HepG2 (cell line): ENCODE results near the gene ZNHIT1. TPM values are rescaled to one million over a fixed set of nuclear protein-coding genes. Genes with fewer than 3 reads are reported as not detected.
A peak's percentile ranks its signal among the peaks of the same experiment; 100 is the strongest.

ENCODE experiments used
- AGO2 ChIP-seq: fragments of 200-400 bp; formaldehyde crosslinking; optimal IDR thresholded peaks from 2 replicates; pipeline ENCODE3; 2017; ENCODE audit warnings: mild to moderate bottlenecking, low read depth, low read length, moderate library complexity
- ARID4A ChIP-seq: sonication (generic); formaldehyde crosslinking; IDR thresholded peaks from 2 replicates; pipeline ENCODE4 v1.5.0; 2020; ENCODE audit warnings: mild to moderate bottlenecking, missing genetic modification reagents, borderline replicate concordance
- HNRNPH1 ChIP-seq: fragments of 200-400 bp; formaldehyde crosslinking; optimal IDR thresholded peaks from 2 replicates; pipeline ENCODE3; 2017; ENCODE audit warnings: mild to moderate bottlenecking, low read depth, low read length
- HOXA5 ChIP-seq: sonication (generic); formaldehyde crosslinking; IDR thresholded peaks from 2 replicates; pipeline ENCODE4 v1.4.0; 2020; ENCODE audit warnings: missing genetic modification reagents
- IRF2 ChIP-seq: IDR thresholded peaks from 2 replicates; pipeline ENCODE4 v1.6.1; 2018; ENCODE audit warnings: missing genetic modification reagents, missing compliant biosample characterization
- KDM4B ChIP-seq: sonication (generic); formaldehyde crosslinking; IDR thresholded peaks from 2 replicates; pipeline ENCODE4 v1.4.0; 2020; ENCODE audit warnings: missing genetic modification reagents
- LCORL ChIP-seq, 2 experiments: fragments of 450-650 bp in 1 of 2; sonication (generic) in 1 of 2; formaldehyde crosslinking in 1 of 2; IDR thresholded peaks; 2 replicates each; pipeline versions ENCODE4 v1.5.0 to v1.6.1; 2017 to 2020; ENCODE audit warnings: antibody characterized with exemption in 1 of 2, missing genetic modification reagents in 1 of 2
- MAZ ChIP-seq, 2 experiments: sonication (generic) in 1 of 2; formaldehyde crosslinking in 1 of 2; IDR thresholded peaks; 2 replicates each; pipeline versions ENCODE4 v1.5.0 to v1.6.1; 2012 to 2020; ENCODE audit warnings: low read depth in 2 of 2, mild to moderate bottlenecking in 2 of 2, borderline replicate concordance in 1 of 2, improper control_type of control experiment in 1 of 2, low read length in 1 of 2, missing genetic modification reagents in 1 of 2, moderate library complexity in 1 of 2
- NCOA1 ChIP-seq: sonication (generic); formaldehyde crosslinking; IDR thresholded peaks from 2 replicates; pipeline ENCODE4 v1.9.0; 2021; ENCODE audit warnings: missing genetic modification reagents
- RFXAP ChIP-seq: sonication (generic); formaldehyde crosslinking; IDR thresholded peaks from 2 replicates; pipeline ENCODE4 v1.4.0; 2020; ENCODE audit warnings: missing genetic modification reagents, borderline replicate concordance
- SAP130 ChIP-seq: IDR thresholded peaks from 2 replicates; pipeline ENCODE4 v1.6.1; 2016; ENCODE audit warnings: low read depth
- SP2 ChIP-seq: sonication (generic); formaldehyde crosslinking; IDR thresholded peaks from 2 replicates; pipeline ENCODE4 v1.5.1; 2020; ENCODE audit warnings: mild to moderate bottlenecking, missing genetic modification reagents
- WIZ ChIP-seq: sonication (generic); formaldehyde crosslinking; IDR thresholded peaks from 2 replicates; pipeline ENCODE4 v1.5.1; 2020; ENCODE audit warnings: mild to moderate bottlenecking, missing genetic modification reagents
- XBP1 ChIP-seq: sonication (generic); formaldehyde crosslinking; IDR thresholded peaks from 2 replicates; pipeline ENCODE4 v1.5.0; 2020; ENCODE audit warnings: missing genetic modification reagents
- polyA plus RNA-seq, 8 experiments: library from polyadenylated mRNA; depleted of rRNA in 3 of 8; stranded (reverse) in 7 of 8; unstranded in 1 of 8; fragments of >200 nt; fragmentation: Illumina TruSeq in 4 of 8; extraction: Trizol in 4 of 8; gene quantifications; 2 replicates each; pipeline versions ENCODE4 v1.2.1 to v1.2.3, GENCODE V29; 2011 to 2016; ENCODE audit warnings: low read depth in 4 of 8, missing spikeins in 1 of 8, mixed read lengths in 1 of 8; ENCODE audit not compliant: insufficient read depth in 1 of 8
- total RNA-seq, 5 experiments: library from RNA; depleted of rRNA; stranded (reverse); fragments of >200 nt; fragmentation: Illumina TruSeq; extraction: Trizol; gene quantifications; 2 replicates each; pipeline ENCODE4 v1.2.3, GENCODE V29; 2016; ENCODE audit warnings: low read depth in 1 of 5
- TF ChIP-seq, protein P1 (sequence below): sonication (generic); formaldehyde crosslinking; IDR thresholded peaks from 2 replicates; pipeline ENCODE4 v1.5.0; 2020; ENCODE audit warnings: missing genetic modification reagents, mild to moderate bottlenecking, borderline replicate concordance
- TF ChIP-seq, protein P2 (sequence below): sonication (generic); formaldehyde crosslinking; IDR thresholded peaks from 2 replicates; pipeline ENCODE4 v1.5.0; 2020; ENCODE audit warnings: mild to moderate bottlenecking, missing genetic modification reagents, borderline replicate concordance
- TF ChIP-seq, protein P3 (sequence below): sonication (generic); formaldehyde crosslinking; conservative IDR thresholded peaks from 2 replicates; pipeline ENCODE4 v1.4.0; 2020; ENCODE audit warnings: missing genetic modification reagents

The ZNHIT1 gene
- total and polyA plus RNA-seq, 2 of the 13 experiments (the other 11 are each of a cell fraction or from before 2014, with no cell fraction given), result 32.5 to 64.5 TPM

DNA sequence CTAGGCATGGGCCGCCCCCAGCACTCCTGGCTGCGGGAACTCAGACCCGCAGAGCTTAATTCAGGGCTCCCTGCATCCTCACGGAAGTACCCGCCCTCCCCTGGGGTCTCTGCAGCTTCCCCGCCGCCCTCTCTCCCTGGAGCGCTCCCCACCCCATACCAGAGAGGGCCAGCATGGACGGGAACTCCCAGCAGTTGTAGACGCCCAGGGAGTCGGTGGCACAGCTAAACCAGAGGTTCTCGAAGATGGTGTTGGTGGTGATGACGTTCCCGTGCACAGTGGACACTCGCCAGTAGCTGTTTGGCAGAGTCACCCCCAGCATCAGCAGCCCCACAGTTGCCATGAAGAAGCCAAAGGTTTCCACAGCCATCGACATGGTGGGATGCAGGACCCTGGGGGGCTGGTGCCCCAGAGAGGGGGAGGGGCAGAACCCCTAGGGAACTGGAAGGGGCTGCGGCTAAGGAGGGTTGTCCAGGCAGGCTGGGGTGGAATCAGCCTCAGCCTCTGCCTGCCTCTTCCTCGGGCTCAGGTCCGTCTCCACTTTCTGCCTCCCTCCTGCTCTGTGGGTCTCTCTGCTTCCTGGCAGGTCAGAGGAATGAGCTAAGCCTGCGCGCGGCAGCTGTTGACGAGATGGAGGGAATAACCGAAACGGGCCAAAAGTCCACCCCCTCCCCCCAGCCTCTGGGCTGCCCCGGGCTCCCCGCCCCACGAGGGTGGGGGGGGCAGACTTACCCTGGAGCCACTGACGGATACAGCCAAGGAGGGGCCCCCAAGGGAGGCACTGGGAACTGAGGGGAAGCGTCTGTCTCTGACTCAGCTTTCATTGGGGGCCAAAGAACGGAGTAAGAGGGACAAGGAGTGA lies 19.5 kb downstream of the ZNHIT1 start, which contains the start of gene CLDN15 (continued):
- TF ChIP-seq, protein P1, sequence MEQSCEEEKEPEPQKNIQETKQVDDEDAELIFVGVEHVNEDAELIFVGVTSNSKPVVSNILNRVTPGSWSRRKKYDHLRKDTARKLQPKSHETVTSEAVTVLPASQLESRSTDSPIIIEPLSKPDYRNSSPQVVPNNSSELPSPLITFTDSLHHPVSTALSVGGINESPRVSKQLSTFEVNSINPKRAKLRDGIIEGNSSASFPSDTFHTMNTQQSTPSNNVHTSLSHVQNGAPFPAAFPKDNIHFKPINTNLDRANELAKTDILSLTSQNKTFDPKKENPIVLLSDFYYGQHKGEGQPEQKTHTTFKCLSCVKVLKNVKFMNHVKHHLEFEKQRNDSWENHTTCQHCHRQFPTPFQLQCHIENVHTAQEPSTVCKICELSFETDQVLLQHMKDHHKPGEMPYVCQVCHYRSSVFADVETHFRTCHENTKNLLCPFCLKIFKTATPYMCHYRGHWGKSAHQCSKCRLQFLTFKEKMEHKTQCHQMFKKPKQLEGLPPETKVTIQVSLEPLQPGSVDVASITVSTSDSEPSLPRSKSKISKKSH (CRISPR knock-in tag), result no peak
- TF ChIP-seq XBP1 (CRISPR knock-in tag) (no peak), RFXAP (CRISPR knock-in tag) (no peak), MAZ (IDR thresholded peaks at IDR 0.05; ENCODE audit: borderline replicate concordance, low read depth, low read length) (no peak), MAZ (CRISPR knock-in tag; IDR thresholded peaks at IDR 0.05; ENCODE audit: low read depth) (no peak), SAP130 (CRISPR knock-in tag) (peak; percentile 54; the same call in 1 of the 2 replicates), AGO2 (peak; percentile 67), NCOA1 (no peak), HNRNPH1 (no peak), SP2 (no peak), LCORL (IDR thresholded peaks at IDR 0.05) (no peak), LCORL (CRISPR knock-in tag; IDR thresholded peaks at IDR 0.05) (peak; percentile 84), ARID4A (CRISPR knock-in tag) (peak; percentile 41; the same call in 1 of the 2 replicates), WIZ (CRISPR knock-in tag) (no peak), HOXA5 (CRISPR knock-in tag) (0 out of 2 replicates have a peak, but pooled peaks have one; percentile 47), KDM4B (CRISPR knock-in tag) (no peak), IRF2 (CRISPR knock-in tag) (no peak)
- TF ChIP-seq, protein P2, sequence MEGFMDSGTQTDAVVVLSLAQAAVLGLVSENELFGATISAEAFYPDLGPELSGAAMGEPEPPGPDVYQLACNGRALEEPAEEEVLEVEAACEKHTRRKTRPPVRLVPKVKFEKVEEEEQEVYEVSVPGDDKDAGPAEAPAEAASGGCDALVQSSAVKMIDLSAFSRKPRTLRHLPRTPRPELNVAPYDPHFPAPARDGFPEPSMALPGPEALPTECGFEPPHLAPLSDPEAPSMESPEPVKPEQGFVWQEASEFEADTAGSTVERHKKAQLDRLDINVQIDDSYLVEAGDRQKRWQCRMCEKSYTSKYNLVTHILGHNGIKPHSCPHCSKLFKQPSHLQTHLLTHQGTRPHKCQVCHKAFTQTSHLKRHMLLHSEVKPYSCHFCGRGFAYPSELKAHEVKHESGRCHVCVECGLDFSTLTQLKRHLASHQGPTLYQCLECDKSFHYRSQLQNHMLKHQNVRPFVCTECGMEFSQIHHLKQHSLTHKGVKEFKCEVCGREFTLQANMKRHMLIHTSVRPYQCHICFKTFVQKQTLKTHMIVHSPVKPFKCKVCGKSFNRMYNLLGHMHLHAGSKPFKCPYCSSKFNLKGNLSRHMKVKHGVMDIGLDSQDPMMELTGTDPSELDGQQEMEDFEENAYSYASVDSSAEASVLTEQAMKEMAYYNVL (CRISPR knock-in tag), result peak; percentile 37; the same call in 1 of the 2 replicates
- TF ChIP-seq, protein P3, sequence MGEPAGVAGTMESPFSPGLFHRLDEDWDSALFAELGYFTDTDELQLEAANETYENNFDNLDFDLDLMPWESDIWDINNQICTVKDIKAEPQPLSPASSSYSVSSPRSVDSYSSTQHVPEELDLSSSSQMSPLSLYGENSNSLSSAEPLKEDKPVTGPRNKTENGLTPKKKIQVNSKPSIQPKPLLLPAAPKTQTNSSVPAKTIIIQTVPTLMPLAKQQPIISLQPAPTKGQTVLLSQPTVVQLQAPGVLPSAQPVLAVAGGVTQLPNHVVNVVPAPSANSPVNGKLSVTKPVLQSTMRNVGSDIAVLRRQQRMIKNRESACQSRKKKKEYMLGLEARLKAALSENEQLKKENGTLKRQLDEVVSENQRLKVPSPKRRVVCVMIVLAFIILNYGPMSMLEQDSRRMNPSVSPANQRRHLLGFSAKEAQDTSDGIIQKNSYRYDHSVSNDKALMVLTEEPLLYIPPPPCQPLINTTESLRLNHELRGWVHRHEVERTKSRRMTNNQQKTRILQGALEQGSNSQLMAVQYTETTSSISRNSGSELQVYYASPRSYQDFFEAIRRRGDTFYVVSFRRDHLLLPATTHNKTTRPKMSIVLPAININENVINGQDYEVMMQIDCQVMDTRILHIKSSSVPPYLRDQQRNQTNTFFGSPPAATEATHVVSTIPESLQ (CRISPR knock-in tag), result no peak
